Fibroblast of skin of back (primary cell): Measurements from ENCODE around the gene ADAMTS14.

Experiments used
- DNase-seq: peaks from one replicate; pipeline ENCODE4 v3.0.0-alpha.2; 2013

The ADAMTS14 gene

DNA sequence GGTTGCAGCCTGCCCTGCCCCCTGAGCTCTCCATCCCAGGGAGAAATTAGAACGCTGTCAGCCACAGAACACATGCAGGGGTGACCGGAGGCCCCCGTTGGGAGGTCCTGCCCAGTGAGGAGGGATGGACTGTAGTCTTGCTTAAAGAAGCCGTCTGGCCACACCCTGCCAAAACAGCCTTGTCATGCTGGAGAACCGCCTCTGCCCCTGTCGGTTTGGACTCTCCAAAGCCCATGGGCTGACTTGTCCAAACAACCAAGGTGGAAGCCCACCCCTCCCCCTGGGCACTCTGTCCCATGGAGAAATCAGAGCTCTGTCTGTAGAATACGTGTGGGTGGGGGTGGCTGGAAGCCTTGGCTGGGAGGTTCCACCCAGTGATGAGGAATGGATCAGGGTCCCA, 125.5 kb downstream of the ADAMTS14 start:
- DNase-seq = no peak

DNA sequence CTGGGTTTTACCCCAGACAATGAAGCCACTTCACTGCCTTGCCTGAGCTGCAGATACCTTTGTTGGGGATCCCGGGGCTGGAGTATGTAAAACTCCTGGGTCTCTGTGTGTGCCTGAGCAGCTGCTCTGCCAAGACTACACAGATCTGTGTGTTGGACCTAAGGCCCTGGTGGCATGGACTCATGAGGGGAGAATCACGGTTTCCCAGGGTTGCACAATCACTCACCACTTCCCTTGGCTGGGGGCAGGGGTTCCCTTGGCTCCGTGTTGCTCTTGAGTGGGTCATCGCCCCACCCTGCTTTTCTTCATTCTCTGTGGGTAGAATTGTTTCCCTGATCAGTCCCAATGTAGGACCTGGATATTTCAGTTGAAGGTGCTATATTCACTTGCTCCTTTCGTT, 126.8 kb downstream of the ADAMTS14 start:
- DNase-seq = no peak

DNA sequence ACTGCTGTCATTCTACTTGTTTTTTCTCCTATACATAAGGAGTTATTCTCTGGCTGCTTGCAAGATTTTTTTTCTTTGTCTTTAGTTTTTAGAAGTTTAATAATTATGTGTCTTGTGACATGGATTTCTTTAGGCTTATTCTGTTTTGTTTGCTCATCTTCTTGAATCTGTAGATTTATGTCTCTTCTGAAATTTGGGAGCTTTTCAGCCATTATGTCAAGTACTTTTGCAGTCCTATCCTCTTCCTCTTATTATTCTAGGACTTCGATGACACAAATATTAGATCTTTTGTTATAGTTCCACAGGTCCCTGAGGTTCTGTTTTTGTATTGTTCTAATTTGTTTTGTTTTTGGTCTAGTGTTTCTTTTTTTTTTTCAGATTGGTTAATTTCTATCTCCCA, 129.5 kb downstream of the ADAMTS14 start:
- DNase-seq = no peak

DNA sequence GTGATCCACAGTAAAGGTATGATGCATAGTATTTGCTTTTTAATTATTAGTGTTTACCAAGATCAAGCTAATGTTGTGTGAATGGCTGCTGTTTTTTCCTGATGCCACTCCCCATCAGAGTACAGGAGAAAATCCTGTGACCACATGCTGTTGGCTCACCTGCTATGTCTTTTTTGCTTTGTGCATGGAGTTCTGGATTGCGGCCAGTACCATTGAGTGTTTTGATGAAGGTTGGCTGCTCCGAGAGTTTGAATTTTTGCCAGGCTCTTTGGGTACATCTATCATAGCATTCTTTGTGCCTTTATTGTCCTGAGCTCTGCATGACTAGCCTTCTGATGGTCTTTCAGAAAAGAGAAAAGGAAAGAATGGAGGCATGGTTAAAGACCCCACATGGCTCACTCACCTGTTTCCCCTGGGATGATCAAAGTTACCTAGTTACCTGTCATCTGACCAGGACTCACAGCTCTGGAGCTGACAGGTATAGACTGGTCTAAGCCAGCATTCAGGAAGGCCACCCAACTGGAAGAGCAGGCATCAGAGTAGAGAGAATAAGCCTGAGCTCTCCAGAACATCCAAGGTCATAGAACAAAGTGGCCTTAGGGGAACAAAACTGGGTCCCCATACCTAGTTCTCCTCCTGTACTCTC, 131.6 kb downstream of the ADAMTS14 start:
- DNase-seq = no peak

DNA sequence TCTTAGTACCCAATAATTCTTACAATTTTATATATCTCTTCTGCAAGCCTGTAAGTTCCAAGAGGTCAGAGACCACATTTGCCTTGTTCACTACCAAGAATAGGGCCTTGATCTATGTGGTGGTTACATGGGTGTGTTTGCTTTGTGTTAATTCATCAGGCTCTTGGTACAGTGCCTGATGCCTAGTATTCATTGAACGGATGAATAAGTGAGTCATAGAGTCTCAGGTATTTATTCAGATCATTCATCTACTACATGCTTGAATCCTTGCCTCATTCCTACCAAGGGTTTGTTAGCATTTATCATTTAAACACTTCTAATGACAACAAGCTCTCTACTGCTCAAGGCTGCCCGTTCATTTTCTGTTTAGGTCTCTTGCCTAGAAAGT, 132.1 kb downstream of the ADAMTS14 start:
- peak; percentile 10 for DNase-seq

DNA sequence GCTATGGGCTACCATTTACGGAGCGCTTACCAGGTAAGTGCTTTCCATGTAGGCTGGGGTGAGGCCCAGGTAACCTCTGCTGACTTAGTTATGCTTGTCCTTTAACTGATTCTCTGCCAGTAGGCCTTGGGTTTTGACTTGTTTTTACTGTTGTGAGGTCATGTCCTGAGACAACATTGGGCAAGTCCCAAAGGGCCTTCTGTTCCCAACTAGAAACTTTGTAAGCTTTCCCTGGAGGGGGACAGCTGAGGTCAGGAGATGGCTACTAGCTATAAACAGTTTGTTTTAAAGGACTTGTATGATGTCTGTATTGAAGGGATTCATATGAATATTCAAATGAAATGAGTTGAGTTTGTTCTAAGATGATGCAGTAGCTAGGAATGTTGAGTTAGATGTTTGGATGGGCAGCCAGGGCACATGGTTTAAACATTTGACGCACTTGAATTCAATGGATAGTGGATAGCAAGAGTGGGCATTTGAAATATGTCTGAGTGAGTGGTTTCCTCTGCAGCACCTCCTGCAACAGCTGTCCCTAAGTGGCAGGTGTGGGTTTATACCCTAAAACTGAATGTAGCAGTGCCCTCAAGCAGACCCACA, 133.4 kb downstream of the ADAMTS14 start:
- DNase-seq = peak; percentile 30

DNA sequence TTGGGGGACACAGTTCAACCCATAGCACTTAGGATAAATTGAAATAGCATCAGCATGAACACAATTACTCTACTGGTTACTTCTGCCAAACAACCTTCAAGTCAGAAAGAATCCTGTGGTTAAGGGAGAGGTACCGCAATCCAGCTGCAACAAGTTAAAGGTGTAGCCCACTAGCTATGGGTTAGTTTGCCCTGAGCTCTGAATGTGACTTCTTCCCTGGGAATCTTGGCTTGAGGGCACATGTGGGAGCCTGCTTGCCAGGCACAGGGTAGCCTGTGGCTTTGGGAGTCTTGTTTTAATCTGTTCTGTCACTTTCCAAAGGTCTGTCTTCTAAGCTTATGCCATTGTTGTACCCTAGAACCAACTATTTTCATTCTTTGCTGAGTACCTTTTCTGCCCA, 134.5 kb downstream of the ADAMTS14 start:
- no peak for DNase-seq

DNA sequence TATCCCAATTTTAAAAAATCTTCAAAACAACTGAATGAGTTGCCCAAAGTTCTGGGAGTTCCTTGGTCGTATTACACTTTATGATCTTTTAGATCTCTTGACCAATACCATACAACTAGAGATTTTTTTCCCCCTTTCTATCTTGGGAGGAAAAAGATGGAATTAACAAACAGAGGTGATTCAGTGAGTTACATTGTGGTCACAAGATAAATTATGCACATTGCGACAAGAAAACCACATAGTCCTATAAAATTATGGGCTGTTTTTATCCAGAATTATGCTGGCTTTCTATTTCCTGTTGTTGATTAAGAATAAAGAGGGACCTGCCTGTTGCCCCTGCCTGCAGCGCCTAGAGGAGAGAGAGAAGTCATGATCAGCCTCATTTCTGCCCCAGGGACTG, 135.2 kb downstream of the ADAMTS14 start:
- DNase-seq = no peak

DNA sequence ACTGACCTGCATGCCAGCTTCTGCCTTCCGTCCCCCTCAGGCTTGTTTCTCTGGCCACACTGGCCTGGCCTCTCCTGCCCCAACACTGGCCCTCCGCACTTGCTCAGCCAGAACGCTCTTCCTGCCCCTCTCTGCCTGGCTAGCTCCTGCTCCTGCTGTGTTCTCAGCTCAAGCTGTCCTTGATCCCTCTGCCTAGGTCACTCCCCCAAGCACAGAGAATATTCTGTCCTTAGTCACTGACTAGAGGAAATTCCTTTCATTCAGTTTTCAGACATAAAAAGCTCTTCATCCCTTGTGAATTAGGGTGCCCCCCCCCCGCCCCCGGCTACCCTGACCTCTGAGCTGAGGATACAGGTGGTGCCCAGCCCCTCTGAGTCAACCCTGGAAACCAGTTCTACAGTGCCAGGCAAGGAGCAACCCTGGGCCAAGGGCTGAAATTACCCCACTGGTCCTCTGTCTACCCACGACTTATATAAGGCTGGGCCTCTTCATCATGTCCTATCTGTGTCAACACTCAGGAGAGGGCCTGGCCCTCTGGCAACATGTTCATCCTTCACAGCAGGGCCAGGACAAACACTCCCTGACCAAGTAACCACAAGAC, 136.8 kb downstream of the ADAMTS14 start:
- peak; percentile 59 for DNase-seq

DNA sequence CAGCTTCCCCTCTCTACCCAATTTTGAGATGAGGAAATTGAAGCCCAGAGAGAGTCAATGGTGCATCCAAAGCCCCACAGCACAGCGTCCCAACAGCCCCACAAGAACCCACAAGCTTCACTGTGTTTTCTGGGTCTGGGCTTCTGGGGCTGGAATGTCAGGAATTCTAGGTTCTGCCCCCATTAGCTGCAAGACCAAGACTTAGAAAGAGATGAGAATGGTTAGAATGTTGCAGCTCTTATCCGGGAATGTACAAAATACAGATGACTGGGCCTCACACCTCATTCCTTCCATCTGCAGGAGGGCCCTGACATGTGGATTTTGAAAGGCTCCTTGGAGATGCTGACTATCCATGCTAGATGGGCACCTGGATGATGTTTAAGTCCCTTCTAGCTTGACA, 137.4 kb downstream of the ADAMTS14 start:
- peak; percentile 60 for DNase-seq

DNA sequence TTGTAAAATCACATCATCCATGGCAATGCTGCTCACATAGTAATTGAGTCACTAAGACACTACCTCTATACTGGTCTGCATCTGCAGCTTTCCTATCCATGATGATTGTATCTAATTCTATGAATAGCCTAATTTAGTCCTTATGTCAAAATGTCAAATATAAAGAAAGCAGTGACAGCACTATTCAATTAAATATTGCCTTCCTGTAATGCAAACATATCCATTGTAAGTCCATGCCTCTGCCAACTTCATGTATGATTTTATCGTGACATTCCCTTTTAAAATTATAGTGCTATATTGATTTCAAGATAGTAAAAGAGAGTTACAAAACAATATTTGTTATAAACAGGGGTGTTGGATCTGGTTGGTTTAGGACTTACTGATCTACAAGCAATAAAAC, 138.7 kb downstream of the ADAMTS14 start:
- no peak for DNase-seq

DNA sequence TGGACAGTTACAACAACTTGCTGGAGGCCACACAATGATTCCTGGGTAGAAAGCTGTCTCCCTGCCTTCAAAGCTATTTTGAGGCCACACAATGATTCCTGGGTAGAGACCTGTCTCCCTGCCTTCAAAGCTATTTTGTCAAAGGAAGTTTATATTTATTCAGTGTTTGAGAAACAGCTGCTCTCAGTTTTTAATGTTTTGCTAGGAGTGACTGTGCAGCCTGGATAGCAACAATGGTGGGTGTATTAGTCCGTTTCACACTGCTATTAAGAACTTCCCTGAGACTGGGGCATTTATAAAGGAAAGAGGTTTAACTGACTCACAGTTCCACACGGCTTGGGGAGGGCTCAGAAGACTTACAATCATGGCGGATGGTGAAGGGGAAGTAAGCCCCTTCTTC, 139.6 kb downstream of the ADAMTS14 start:
- no peak for DNase-seq
